AG04449 (cell line): ENCODE measurements around the gene REPIN1.

Experiments
- CTCF ChIA-PET: fragments of 350-600 bp; formaldehyde crosslinking; extraction: SDS; loops from one replicate; lab custom pipeline; 2021; ENCODE audit warnings: antibody characterized with exemption; lab: Yijun Ruan, JAX
- POLR2A ChIA-PET: fragments of 400-600, 350-600 bp; formaldehyde crosslinking; extraction: SDS; loops from one replicate; lab custom pipeline; 2020; ENCODE audit warnings: antibody characterized with exemption, inconsistent platforms; lab: Yijun Ruan, JAX
- DNase-seq: peaks from one replicate; pipeline ENCODE4 v3.0.0-alpha.2; 2010; ENCODE audit warnings: low read depth, low spot score
- H3K4me3 ChIP-seq: 2 replicates; pipeline ENCODE4 v1.5.1; 2011; ENCODE audit warnings: low read depth, mild to moderate bottlenecking, control low read depth, low read length
- TF ChIP-seq, protein P1 (sequence below): IDR thresholded peaks from one replicate; pipeline ENCODE4 v1.5.1; 2011; ENCODE audit warnings: mild to moderate bottlenecking, moderate library complexity, low read length, control low read depth, inconsistent platforms; ENCODE audit not compliant: insufficient read depth; ENCODE audit errors: missing control alignments

Gene REPIN1

DNA sequence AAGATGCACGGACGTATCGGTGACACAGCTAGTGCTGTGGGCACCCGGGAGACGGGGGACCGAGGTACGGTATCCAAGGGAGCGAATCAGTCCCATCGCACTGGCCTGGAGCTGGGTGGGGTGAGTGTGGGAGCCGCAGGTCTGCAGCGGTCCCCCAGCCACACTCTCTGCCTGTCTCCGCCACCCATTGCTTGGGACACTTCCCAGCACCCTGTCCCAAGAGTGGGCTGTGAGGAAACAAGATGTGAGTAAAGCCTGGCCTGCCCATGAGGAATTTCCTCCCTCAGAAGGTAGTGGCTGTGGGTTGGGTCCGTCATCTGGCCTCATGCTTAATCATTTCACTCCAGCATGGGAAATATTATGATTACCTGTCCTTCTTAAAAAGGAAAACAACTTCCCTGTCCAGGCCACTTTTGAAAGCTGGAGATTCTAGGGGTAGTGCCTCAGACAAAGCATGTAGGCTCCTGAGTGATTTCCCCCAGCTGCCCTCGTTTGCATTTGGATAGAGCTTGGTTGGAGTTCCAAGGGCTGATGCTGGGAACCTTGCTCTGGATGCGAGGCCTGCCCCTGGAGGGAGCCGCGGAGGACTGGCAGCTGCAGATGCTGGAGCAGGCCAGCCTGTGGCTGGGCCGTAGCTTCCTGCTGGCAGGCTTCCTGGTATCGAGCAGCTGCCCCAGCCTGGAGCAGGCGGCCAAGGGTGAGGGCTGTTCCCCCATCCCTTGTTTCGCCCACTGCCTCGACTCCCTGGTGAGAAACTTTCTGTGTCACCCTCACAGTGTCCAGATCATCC lies 39.1 kb upstream of the REPIN1 start:
- no peak overlapping the region for H3K4me3 ChIP-seq
- TF ChIP-seq, protein P1, sequence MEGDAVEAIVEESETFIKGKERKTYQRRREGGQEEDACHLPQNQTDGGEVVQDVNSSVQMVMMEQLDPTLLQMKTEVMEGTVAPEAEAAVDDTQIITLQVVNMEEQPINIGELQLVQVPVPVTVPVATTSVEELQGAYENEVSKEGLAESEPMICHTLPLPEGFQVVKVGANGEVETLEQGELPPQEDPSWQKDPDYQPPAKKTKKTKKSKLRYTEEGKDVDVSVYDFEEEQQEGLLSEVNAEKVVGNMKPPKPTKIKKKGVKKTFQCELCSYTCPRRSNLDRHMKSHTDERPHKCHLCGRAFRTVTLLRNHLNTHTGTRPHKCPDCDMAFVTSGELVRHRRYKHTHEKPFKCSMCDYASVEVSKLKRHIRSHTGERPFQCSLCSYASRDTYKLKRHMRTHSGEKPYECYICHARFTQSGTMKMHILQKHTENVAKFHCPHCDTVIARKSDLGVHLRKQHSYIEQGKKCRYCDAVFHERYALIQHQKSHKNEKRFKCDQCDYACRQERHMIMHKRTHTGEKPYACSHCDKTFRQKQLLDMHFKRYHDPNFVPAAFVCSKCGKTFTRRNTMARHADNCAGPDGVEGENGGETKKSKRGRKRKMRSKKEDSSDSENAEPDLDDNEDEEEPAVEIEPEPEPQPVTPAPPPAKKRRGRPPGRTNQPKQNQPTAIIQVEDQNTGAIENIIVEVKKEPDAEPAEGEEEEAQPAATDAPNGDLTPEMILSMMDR: no peak
- CTCF ChIA-PET: no interaction called here
- POLR2A ChIA-PET: no interaction called here
- no peak for DNase-seq

DNA sequence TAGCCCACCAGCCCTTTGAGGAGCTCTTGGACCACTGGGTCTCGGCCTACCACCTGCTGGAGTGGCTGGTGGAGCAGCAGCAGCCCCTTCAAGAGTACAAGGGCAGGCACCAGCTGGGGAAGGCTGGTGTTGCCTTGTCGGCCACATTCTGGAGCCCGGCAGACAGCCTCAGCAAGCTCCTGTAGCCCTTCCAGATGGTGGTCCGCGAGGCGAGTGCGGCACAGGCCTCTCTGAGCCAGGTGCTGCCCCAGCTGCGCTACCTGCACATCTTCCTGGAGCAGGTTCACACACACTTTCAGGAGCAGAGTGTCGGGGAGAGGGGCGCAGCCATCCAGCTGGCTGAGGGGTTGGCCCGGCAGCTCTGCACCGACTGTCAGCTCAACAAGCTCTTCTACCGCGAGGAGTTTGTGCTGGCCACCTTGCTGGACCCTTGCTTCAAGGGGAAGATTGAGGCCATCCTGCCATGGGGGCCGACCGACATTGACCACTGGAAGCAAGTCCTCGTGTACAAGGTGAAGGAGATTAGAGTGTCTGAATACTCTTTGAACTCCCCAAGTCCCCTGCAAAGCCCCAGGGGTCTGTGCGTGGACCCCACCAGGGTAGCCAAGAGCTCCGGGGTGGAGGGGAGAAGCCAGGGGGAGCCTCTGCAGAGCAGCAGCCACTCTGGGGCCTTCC lies 38.3 kb upstream of the REPIN1 start:
- H3K4me3 ChIP-seq: no peak overlapping the region
- CTCF ChIA-PET: no interaction called here
- POLR2A ChIA-PET: no interaction called here
- TF ChIP-seq, protein P1: no peak
- DNase-seq: no peak

DNA sequence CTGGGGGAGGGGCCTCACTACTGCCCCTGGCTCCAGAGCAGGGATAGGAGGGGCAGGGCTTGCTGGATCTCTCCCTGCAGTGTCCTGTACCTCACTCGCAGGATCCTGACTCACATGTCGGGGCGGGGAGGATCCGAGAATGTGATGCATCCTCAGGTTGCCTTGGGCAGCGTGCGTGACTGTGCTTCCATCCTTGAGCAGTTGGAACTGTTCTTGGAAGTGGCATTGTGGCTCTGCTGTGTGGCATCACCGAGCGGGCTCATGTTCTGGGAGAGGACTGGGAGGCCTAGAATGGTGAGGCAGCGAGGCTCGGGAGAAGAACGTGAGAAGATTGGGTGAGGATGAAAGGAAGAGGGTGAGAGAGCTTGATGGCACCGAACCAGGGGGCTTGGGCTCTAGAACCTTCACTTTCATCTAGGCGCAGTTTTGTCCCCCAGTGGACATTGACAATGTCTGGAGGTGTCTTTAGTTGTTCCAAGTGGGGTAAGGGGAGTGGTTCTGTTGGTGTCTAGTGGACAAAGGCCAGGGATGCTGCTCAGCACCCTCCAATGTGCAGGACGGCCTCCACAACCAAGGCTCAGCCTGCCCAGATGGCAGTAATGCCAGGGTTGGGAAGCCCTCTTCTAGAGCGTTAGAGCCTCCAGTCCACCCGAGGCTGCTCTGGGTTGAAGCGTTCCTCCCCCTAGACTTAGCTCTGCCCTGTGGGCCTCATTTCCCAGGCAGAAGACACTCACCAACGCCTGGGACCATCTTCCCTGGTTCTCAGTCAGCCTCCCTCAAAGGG lies 35.6 kb upstream of the REPIN1 start:
- ChIA-PET CTCF (no interaction called here), POLR2A (no interaction called here)
- no peak overlapping the region for H3K4me3 ChIP-seq
- no peak for DNase-seq
- TF ChIP-seq, protein P1: no peak

DNA sequence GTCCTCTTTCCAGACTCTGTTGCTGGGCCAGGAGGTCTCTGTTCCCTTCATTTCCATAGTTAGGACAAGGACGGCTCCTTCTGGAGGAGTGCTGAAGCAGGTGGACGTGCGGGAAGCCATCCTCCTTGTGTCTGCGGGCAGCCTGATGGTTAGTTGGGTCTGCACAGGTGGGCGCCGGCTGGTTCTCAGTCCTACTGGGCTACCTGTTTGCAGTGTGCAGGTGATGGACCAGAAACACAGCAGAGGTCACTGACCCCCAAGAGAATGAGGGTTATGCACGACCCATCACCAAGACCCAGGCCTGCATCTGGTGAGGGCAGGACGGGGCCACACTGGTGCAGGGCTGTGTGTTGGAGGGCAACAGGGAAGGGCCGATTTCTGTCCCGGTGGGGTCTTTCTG lies 35.0 kb upstream of the REPIN1 start:
- TF ChIP-seq, protein P1: no peak
- ChIA-PET POLR2A (no interaction called here), CTCF (no interaction called here)
- DNase-seq: no peak
- H3K4me3 ChIP-seq: no peak overlapping the region

DNA sequence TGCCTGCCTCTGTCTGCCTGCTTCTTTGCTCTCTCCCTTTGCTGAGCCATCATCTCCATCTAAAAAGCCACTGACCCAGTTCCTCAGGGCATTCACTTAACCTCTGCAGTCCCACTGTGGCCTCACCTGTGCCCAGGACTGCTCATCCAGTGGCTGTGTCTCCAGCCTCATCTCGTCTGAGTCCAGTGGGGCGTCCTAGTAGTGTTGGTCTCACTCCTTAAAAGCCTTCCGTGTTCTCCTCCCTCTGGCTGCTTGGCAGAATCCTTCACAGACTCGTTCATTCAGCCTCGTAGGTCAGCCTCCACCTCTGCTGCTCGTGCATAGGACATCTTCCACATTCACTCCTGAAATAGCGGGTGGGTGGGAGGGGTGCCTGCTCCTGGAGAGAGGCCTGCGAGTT lies 34.5 kb upstream of the REPIN1 start:
- no peak overlapping the region for H3K4me3 ChIP-seq
- ChIA-PET CTCF (no interaction called here), POLR2A (no interaction called here)
- no peak for DNase-seq
- TF ChIP-seq, protein P1: no peak
